Pulmonary artery endothelial cell (primary cell): Measurements from ENCODE around the gene DSCAM. TPM values are rescaled to one million over a fixed set of nuclear protein-coding genes. Genes with fewer than 3 reads are reported as not detected.

Source experiments
- DNase-seq: peaks from one replicate; pipeline ENCODE4 v3.0.0-alpha.2; 2011; ENCODE audit warnings: low read depth, low spot score
- total RNA-seq: library from RNA; depleted of rRNA; stranded (reverse); fragments of >200 nt; gene quantifications from 2 replicates; pipeline ENCODE4 v1.2.3, GENCODE V29; 2014

Gene DSCAM
- total RNA-seq, 1 donor from 2014 or later = not detected

DNA sequence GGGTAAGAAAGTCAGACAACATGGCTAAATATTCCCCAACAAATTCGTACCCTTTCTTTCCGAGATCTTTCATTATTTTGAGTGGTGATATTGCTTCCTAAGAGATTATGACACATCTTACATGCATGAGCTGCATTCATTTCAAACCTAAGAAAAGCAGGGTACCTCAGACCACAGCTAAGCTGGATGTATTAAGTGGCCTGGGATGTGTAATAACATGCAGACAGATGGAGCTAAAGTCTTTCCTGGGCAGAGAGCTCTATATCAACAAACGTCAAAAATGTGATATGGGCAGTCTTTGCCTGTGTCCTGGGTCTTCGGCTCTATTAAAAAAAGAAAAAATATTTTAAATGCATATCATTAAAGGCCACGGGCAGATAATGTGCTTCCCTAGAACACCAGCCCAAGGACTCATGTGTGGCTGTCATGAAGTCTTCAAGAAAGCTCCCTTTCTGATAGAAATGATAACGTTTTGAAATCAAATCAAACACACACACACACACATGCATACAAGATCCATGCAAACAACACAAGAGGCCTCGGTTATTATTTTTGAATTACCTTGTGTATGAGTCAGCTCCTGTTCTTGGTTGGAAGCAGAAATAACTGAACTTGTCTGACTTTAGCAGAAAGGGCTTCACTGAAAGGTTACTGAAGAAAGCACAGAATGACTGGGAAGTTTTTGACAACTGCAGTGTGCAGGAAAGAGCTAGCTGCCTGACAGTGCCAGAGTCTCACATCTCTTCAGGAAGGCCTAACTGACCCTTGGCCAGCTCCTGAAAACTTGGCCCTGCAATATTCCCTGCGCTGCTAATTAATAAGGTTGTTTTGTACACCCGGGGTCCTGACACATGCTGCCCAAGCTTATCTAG lies 231.2 kb downstream of the DSCAM start:
- DNase-seq = no peak

DNA sequence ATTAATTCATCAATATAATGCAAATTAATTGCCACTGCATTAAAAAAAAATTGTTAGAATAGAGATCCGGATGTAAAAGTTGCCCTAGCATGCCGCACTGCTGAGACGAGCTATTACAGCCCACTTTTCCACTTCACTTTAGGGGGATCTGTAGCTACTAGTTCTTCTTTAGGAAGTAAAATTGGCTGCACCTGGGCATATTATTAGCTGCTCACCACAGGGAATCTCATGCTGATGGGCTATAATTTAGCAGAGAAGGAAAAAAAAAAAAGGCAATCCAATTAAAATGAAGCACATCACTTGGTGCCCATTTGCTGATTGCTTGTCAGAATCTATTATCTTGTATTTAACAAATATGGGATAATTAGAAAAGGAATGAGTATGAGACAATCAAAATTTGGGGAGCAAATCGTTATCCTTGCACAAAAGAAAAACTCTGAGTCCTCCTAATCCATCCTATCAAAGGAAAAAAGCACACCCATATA lies 233.4 kb downstream of the DSCAM start:
- DNase-seq = no peak

DNA sequence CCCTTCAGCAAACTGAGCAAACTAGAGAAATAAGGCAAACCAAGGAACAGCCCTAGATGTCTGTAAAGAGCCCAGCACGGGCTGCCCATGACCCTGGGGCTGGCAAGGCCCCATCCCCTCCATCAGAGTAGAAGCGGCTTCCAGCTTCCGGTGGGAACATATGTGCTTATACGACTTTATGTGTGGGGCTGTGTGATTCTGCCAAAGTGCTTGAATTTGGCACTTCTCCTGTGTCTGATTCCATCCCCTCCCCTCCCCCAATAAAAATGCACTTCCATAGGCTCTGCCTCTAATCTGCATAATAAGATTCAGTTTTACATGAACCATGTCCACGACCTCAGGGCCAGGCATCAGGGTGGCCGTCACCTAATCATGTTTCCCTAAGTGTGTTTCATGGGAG lies 236.6 kb downstream of the DSCAM start:
- DNase-seq = no peak

DNA sequence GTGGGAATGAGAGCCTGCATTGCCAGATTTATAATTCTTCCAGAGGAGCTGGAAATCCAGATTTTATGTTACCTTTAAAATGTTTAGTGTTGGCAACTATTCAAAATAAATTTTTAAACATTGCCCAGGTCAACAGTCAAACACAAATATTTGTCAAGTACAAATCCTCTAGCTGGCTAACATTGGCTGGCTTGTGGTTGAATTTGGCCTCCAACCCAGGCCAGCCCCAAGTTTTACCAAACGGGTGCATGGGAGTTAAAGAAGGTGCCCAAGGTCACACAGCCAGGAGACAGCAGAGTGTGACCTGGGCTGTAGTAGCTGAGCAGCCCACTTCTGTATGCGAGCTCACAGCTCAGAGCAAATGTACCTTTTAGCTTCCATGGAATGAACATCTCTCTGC lies 240.6 kb downstream of the DSCAM start:
- no peak for DNase-seq

DNA sequence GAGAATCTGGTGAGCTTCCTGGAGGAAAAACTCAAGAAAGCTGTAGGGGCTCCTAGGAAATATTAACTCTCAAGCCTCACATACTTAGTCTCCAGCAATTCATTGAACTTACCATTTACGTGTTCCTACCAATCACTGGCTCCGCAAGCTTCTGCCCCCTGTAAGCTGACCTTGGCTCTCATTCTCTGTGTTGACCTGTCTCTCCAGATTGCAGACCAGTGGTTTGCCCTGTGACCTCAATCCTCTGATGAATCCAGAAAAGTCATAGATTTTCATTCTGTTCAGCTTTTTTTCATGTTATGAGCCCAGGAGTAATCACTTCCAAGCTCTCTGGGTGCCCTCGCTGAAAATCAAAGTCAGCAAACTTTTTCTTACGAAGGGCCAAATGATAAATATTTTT lies 241.9 kb downstream of the DSCAM start:
- no peak for DNase-seq

DNA sequence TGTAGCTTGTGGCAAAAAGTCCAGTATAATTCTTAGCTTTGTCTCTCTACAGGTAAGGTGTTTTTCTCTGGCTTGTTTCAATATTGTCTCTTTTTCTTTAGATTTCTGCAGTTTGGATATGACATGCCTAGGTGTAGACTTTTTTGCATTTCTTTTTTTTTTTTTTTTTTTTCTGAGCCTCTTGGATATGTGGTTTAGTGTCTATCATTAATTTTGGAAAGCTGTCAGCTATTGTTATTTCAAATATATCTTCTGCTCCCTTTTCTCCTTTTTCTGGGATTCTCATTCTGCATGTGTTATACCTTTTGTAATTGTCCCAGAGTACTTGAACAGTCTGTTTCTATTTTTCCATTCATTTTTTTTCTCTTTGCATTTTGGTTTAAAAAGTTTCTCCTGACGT lies 243.2 kb downstream of the DSCAM start:
- no peak for DNase-seq

DNA sequence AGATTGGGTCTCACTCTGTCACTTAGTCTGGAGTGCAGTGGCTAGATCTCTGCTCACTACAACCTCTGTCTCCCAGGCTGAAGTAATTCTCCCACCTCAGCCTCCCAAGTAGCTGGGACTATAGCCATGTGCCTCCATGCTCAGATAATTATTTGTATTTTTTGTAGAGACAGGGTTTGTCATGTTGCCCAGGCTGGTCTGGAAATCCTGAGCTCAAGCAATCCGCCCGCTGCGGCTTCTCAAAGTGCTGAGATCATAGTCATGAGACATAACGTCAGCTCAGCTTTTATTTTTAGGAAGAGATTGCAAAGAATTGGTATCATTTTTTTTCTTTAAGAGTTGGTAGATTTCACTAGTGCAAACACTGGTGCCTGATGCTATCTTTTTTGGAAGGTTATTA lies 244.9 kb downstream of the DSCAM start:
- DNase-seq = no peak

DNA sequence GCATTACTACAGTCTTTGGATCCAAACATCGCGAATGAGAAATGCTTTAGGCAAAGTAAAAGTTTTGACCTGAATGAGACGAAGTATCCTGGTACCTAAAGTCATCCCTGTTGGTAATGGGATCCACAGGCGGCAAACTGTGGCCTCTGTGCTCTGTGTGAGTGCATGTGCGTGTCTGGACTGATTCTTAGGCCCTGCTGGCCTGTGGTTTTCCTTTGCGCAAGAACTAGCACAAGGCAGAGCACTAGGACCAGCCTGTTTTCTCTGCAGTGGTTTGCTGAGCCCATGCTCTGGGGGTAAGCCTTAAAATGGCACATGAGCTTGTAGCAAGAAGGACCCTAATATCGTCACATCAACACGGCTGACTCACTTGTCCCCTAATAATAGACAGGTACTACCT lies 251.2 kb downstream of the DSCAM start:
- DNase-seq = no peak

DNA sequence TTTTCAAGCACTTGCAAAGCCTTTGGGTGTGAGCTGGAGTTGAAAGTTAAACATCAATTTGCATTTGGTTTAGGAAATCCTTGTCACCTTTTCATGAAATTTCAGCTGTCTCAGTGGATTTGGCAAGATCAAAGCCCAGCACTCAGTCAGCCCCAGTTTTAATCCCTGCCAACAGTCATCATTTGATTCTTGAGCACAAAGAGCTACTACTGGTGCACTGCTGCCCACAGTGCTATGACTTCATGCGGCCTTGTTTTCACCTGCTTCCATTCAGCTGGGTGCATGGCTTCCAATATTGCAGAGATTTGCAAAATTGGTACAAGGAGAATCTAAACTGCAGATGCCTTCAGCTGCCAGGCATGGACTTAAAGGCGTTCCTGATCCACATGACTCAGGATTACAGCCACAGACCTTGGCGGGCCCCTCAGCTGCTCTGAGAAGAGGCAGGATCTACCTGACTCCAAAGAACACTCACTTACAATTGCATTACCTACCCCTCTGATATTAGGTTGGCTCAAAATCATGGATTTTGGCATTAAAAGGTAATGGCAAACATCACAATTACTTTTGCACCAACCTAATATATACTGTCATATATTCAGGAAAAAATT lies 259.1 kb downstream of the DSCAM start:
- DNase-seq = no peak

DNA sequence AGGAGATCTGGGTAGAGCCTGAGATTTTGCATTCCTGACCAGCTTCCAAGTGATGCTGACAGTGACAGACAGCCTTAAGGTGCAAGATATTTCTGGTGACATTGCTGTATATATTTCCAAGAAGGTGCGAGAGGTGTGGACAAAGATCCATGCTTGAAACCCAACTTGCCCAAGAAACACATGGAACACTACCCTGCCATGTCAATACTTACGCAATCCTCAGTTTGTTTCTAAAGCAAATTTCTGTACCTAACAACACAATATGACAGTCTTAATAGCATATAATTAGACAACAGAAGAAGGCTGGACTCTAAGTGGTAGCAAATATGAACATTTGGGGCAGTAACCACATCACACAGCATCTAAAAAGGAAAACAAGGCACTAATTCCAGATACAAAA lies 260.4 kb downstream of the DSCAM start:
- no peak for DNase-seq

DNA sequence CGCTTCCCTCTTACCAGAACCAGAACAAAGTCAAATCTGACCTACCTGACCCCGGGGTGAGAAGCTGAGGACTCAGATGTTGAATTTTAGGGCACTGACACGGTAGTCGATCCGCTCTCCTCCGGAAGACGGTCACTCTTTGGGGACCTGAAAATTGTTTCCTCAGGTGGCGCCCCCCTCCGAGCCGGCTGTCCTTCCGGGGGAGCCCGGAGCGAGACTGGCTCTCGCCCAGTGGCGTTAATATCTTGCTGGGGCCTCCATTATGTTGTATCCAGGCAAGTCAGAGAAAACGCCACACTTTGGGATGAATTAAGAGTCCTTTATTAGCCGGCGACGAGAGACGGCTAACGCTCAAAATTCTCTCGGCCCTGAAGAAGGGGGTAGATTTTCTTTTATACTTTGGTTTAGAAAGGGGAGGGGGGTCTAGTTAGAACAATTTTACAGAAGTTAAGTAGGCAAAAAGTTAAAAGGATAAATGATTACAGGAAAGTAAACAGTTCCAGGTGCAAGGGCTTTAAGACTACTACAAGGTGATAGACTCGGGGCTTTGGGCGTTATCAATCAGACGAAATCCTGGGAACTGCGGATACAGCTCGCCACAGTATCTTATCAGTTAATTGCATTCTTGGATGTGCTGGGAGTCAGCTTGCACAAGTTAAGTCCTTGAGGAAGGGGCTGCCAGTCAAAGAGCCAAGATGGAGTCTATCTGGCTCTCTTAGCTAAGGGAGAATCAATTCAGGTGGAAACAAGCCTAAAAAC lies 269.5 kb downstream of the DSCAM start:
- DNase-seq = no peak

DNA sequence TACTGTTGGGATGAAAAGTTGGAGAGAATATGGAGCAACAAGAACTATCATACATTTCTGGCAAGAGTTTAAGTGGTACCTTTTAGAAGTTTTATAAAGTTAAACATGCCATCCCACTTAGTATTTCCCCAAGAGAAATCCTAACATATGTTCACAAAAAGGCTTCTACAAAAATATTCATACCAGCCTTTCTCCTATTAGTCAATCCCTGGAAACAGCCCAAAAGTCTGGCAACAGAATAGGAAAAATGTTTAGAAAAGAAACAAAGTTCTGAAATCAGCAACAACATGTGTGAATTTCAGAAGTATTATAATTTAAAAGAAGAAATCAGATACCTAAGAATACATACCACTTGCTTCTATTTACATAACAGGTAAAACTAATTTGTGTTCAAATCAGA lies 271.0 kb downstream of the DSCAM start:
- DNase-seq = no peak

DNA sequence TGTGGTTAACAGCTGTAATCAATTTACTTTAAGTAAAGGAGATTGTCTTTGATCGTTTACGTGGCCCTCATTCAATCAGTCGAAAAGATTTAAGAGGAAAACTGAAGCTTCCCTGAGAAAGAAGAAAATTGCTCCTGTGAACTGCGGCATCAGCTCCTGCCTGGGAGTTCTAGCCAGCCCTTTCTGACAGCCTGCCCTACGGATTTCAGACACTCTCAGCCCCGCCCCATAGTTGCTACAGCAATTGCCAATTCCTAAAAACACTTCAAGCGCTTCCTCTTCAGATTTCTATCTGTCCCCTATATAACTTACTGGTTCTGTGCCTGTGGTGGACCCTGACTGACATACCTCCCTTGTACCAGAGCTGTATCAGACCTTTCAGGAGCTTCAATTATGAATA lies 277.6 kb downstream of the DSCAM start:
- no peak for DNase-seq

DNA sequence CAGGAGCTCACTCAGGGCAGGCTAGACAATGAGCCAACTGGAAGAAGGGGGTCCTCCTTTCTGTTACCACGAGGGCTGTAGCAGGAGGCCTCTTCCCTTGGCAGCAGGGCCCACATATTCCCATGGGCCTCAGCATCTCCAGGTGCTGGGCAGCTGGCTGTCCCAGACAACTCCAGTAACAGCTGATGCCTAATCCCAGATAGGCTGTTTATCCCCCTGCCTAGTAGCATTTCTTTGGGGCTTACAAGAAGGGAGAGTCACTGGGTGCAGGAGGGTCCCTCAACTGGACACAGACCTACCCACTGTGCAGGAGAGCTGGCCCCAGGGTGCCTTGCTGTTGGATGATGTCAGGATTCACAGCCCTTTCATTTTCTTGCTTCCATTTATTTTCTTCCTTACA lies 278.2 kb downstream of the DSCAM start:
- no peak for DNase-seq

DNA sequence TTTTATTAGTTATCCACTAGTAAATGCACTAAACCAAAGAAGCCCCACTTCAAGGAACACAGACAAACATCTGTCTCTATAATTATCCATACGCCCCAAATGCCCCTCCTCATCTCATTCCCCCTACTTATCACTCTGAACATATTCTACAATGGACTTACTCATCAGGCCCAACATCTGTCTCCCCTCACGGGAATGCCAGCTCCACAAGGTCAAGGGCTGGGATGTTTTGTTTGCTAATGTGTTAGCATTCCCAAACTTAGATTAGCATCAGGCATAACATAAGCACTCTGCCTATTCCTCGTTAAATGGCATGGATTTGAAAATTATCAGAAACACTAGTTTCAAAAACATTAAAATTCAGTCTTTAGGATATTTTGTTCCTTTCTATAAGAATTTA lies 279.5 kb downstream of the DSCAM start:
- no peak for DNase-seq

DNA sequence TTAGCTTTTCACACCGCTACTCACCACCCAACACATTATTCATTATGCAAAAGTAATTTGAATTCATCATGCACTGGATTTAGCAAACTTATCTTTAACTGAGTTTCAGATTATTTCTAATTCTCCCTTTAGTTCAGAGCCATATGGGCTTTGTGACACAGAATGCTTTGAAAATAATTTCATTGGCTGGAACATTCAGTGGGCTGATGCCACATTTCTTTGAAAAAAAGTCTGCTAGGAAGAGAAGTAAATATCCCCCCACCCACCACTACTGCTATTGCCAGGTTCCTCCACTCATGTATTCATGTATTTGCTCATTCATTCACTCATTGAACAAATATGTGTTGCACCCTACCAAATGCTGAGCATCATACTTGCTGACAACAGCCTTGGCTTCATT lies 280.5 kb downstream of the DSCAM start:
- no peak for DNase-seq

DNA sequence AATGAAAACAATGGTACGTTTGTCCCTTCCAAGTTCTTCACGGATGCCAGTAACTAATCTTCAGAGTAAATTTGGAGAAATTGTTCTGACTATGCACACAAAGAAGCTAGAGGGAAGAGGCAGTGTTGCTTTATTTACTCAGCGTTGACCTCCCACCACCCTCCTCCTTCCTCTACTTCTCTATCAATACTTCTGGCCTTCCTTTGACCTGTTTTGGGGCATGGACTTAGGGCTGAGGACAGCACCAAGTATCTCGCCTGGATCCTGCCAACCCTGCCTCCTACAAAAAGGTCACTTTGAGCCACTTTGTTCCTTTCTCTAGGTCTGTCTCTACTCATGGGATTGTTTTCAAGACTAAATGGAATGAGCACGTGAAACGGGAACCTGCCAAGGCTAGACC lies 282.6 kb downstream of the DSCAM start:
- DNase-seq = no peak

DNA sequence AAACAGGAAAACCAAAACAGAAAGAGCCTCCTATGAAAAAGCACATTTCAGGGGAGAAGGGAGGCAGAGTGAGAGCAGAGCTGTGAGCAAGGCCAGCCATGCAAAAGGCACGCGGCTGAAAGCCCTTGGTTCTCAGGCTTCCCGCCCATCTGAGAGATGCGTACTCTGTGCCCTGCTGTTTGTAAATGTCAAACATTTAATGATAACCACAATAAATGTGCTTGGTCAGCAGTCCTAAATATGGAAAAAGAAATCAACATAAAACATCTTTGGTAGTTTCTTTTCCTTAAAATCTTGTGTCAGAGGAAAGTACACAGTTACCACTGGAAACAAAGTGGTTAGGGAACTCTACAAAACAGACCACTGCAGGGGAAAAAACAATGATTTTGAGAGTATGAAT lies 283.1 kb downstream of the DSCAM start:
- no peak for DNase-seq

DNA sequence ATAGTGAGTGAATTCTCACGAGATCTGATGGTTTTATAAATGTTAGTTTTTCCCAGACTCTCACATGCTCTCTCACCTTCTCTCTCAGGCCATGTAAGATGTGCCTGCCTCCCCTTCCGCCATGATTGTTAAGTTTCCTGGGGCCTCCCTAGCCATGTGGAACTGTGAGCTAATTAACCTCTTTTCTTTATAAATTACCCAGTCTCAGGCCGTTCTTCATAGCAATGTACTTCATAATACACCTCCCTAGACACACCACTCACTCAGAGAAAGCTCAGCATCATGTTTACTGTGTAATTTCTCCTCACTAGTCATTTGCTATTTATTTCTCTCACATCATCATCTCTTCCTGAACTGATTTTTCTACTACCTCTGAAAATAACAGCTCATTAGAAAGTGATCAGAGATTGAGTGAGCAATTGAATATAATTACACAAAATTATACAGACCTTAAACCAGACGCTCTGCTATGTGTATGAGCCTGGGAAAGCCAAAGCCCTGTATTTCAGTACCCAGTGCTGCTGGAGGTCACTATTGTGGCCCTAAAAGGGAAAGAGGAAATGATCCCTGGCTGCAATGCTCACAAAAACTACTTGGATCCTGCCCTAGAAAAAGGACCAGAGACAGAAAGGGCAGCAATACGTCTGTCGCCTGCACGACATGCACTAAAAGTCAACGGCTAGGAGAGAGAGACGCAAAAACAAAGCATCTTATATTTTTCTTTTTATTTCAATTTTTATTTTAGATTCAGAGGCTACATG lies 284.5 kb downstream of the DSCAM start:
- no peak for DNase-seq

DNA sequence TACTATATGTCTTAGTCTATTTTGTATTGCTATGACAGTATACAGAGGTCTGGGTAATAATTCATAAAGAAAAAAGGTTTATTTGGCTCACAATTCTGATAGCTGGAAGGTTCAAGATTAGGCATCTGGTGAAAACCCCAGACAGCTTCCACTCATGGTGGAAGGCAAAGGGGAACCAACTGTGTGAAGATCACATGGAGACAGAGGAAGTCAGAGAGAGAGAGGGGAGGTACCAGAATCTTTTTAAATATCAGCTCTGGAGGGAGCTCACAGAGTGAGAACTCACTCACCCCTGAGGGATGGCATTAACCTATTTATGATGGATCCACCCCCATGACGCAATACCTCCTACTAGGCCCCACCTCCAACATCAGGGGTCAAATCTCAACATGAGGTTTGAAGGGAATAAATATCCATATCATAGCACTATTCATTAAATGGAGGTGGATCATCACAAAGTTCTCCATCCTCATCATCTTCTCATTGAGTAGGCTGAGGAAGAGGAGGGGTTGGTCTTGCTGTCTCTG lies 290.5 kb downstream of the DSCAM start:
- no peak for DNase-seq

DNA sequence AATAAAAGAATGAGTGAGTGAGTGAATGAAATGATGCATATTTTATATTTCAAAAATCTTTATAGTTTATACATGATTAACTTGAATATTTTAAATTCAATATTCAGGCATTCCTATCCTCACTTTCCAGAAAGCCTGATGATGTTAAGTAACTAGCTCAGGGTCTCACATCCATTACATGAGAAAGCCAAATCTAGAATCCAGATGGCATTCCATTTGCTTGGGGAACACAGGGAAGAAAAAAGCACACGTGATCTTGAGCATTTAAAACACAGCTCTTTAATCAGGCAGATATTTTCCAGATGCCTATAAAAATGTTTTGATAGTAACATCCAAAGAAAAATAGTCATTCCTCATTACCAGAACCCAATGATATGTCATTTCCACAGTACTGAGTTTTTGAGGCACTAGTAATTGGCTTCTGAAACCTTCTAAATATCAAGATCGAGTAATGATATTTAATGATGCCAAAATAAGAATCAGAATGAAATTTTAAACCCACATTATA lies 291.9 kb downstream of the DSCAM start:
- DNase-seq = no peak
